Neural crest cell (in vitro differentiated cells): Measurements from ENCODE around the gene EYS. TPM values are rescaled to one million over a fixed set of nuclear protein-coding genes. Genes with fewer than 3 reads are reported as not detected.

Experiments
- DNase-seq: peaks from one replicate; pipeline ENCODE4 v3.0.0; 2021; ENCODE audit warnings: low read depth, mixed read lengths, low spot score
- H3K27ac Mint-ChIP-seq: one replicate; pipeline ENCODE4 v1.8.0; 2021; ENCODE audit warnings: mild to moderate bottlenecking, mixed read lengths; ENCODE audit not compliant: unreplicated experiment
- H3K27me3 Mint-ChIP-seq: 2 replicates; pipeline ENCODE4 v1.8.0; 2021; ENCODE audit warnings: low read depth, mild to moderate bottlenecking, mixed read lengths
- H3K36me3 Mint-ChIP-seq: 2 replicates; pipeline ENCODE4 v1.8.0; 2021; ENCODE audit warnings: low read depth, mild to moderate bottlenecking, mixed read lengths
- H3K4me1 Mint-ChIP-seq: 2 replicates; pipeline ENCODE4 v1.8.0; 2021; ENCODE audit warnings: mixed read lengths
- H3K4me3 Mint-ChIP-seq: one replicate; pipeline ENCODE4 v1.8.0; 2021; ENCODE audit warnings: mild to moderate bottlenecking, mixed read lengths
- H3K9me3 Mint-ChIP-seq: 2 replicates; pipeline ENCODE4 v1.8.0; 2021; ENCODE audit warnings: mixed read lengths
- CTCF ChIP-seq: fragments of 200-600 bp; sonication (generic); conservative IDR thresholded peaks from 2 replicates; pipeline ENCODE4 v1.5.0; 2021; ENCODE audit warnings: antibody characterized with exemption, mild to moderate bottlenecking
- total RNA-seq: library from RNA; stranded (reverse); gene quantifications from 2 replicates; pipeline ENCODE4 v1.2.1, GENCODE V29; 2021

Gene EYS
- total RNA-seq, 1 donor from 2014 or later, result 0.40 TPM

DNA sequence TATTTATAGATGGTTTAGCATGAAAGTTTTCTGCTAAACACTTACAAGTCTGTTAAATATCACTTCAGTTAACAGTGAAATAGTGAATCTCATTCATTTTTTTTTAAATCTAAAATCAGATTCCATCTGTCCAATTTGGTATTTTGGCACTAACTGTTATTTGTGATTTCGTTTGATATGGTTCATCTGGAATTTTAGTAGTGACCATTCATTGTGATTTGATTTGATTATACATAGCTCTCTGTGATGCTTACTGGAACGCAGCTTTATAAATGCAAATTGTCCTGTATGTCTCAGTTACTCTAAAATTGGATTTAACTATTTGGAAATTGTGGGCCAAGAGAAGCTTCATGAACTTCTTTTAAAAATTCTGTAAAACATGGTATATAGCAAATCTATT lies 571.5 kb downstream of the EYS start:
- peaks cover 5% of the 10 kb centered on the region for H3K36me3 Mint-ChIP-seq
- H3K27me3 Mint-ChIP-seq, result no peaks in the 10 kb centered on the region
- DNase-seq, result no peak
- H3K27ac Mint-ChIP-seq, result no peak overlapping the region
- H3K9me3 Mint-ChIP-seq, result no peaks in the 10 kb centered on the region
- no peak overlapping the region for H3K4me3 Mint-ChIP-seq
- H3K4me1 Mint-ChIP-seq, result no peaks in the 10 kb centered on the region
- no peak for TF ChIP-seq CTCF

GRCh38 chr6:65126667-65127066 lies 580.4 kb downstream of the EYS start:
- TF ChIP-seq CTCF, result no peak
- H3K4me1 Mint-ChIP-seq, result peaks cover 14% of the 10 kb centered on the region
- H3K4me3 Mint-ChIP-seq, result no peak overlapping the region
- H3K36me3 Mint-ChIP-seq, result no peaks in the 10 kb centered on the region
- H3K27ac Mint-ChIP-seq, result no peak overlapping the region
- H3K9me3 Mint-ChIP-seq, result peaks cover 3% of the 10 kb centered on the region
- no peaks in the 10 kb centered on the region for H3K27me3 Mint-ChIP-seq
- DNase-seq, result no peak

GRCh38 chr6:65123521-65123920 lies 583.5 kb downstream of the EYS start:
- Mint-ChIP-seq H3K27ac (no peak overlapping the region), H3K9me3 (peaks cover 5% of the 10 kb centered on the region), H3K4me1 (peaks cover 14% of the 10 kb centered on the region), H3K27me3 (no peaks in the 10 kb centered on the region), H3K4me3 (no peak overlapping the region), H3K36me3 (no peaks in the 10 kb centered on the region)
- no peak for DNase-seq
- no peak for TF ChIP-seq CTCF

GRCh38 chr6:65117817-65118409 lies 589.1 kb downstream of the EYS start:
- Mint-ChIP-seq H3K4me3 (no peak overlapping the region), H3K9me3 (peaks cover 3% of the 10 kb centered on the region), H3K27me3 (no peaks in the 10 kb centered on the region), H3K36me3 (no peaks in the 10 kb centered on the region), H3K4me1 (no peaks in the 10 kb centered on the region), H3K27ac (no peak overlapping the region)
- no peak for DNase-seq
- TF ChIP-seq CTCF, result no peak

- no peaks in the 10 kb centered on the region for H3K27me3 Mint-ChIP-seq
- no peak for DNase-seq
- H3K27ac Mint-ChIP-seq, result no peak overlapping the region
- no peaks in the 10 kb centered on the region for H3K4me1 Mint-ChIP-seq
- no peaks in the 10 kb centered on the region for H3K36me3 Mint-ChIP-seq
- no peak overlapping the region for H3K4me3 Mint-ChIP-seq
- no peak for TF ChIP-seq CTCF
- H3K9me3 Mint-ChIP-seq, result peaks cover 3% of the 10 kb centered on the region
Observed at GRCh38 chr6:65116326-65116725, 590.7 kb downstream of the EYS start.
